Activated T-cell treated with anti-CD3 and anti-CD28 coated beads, Interleukin-2, amount 50 U/mL, for 1 hour (primary cell): ENCODE measurements around the gene PHLDB2.

Experiments used
- DNase-seq: peaks from one replicate; pipeline ENCODE4 v3.0.0-alpha.2; 2020

Gene PHLDB2

GRCh38 chr3:111852540-111852939 lies 6.5 kb upstream of the PHLDB2 start:
- DNase-seq: no peak

GRCh38 chr3:111853068-111853467 lies 6.0 kb upstream of the PHLDB2 start:
- DNase-seq: no peak

GRCh38 chr3:111854990-111855389 lies 4.1 kb upstream of the PHLDB2 start:
- no peak for DNase-seq

- no peak for DNase-seq
Observed at GRCh38 chr3:111856501-111856900, 2.6 kb upstream of the PHLDB2 start.

- no peak for DNase-seq
Observed at GRCh38 chr3:111857474-111857873, 1.6 kb upstream of the PHLDB2 start.

- no peak for DNase-seq
Observed at GRCh38 chr3:111858642-111859041, 423 bp upstream of the PHLDB2 start.

- DNase-seq: peak; percentile 54
Observed at GRCh38 chr3:111859974-111860859, 1.2 kb downstream of the PHLDB2 start.

- DNase-seq: no peak
Observed at GRCh38 chr3:111861391-111861790, 2.3 kb downstream of the PHLDB2 start.

GRCh38 chr3:111862415-111862814 lies 3.4 kb downstream of the PHLDB2 start:
- no peak for DNase-seq

- no peak for DNase-seq
Observed at GRCh38 chr3:111862974-111863373, 3.9 kb downstream of the PHLDB2 start.

- no peak for DNase-seq
Observed at GRCh38 chr3:111863942-111864694, 5.1 kb downstream of the PHLDB2 start.

GRCh38 chr3:111864821-111865656 lies 6.0 kb downstream of the PHLDB2 start:
- no peak for DNase-seq

GRCh38 chr3:111867889-111868426 lies 8.9 kb downstream of the PHLDB2 start:
- DNase-seq: no peak

GRCh38 chr3:111870620-111871019 lies 11.6 kb downstream of the PHLDB2 start:
- no peak for DNase-seq

- no peak for DNase-seq
Observed at GRCh38 chr3:111871809-111872623, 13.0 kb downstream of the PHLDB2 start.

GRCh38 chr3:111872979-111873378 lies 13.9 kb downstream of the PHLDB2 start:
- no peak for DNase-seq

- no peak for DNase-seq
Observed at GRCh38 chr3:111874177-111874820, 15.2 kb downstream of the PHLDB2 start.

- no peak for DNase-seq
Observed at GRCh38 chr3:111881480-111881879, 22.4 kb downstream of the PHLDB2 start.

GRCh38 chr3:111882194-111882593 lies 23.1 kb downstream of the PHLDB2 start:
- no peak for DNase-seq

- DNase-seq: no peak
Observed at GRCh38 chr3:111882799-111883198, 23.7 kb downstream of the PHLDB2 start.

GRCh38 chr3:111884411-111885018 lies 25.4 kb downstream of the PHLDB2 start:
- DNase-seq: no peak
